ENCODE data around the gene MYB.

The MYB gene

DNA sequence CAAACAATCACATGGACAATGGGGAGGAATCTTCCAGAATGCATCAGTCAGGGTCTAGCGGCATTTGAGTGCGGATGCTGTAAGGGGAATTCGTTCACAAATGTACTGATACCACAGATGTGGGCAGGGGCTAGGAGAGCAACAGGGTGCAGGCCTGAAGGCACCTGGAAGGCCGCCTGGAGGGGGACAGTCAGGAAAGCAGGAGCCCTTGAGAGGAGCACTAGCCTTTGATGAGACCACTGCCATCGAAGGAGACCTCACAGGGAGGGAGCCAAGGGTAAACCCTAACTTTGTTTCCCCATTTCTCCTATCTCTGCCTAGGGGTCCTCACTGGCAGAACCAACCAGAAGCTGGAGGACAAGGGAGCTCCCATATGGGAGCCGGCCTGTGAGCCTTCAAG lies 38.2 kb downstream of the MYB start:
- no peak for DNase-seq (ENCODE audit: low read depth in 1 of 2, low spot score in 1 of 2)

DNA sequence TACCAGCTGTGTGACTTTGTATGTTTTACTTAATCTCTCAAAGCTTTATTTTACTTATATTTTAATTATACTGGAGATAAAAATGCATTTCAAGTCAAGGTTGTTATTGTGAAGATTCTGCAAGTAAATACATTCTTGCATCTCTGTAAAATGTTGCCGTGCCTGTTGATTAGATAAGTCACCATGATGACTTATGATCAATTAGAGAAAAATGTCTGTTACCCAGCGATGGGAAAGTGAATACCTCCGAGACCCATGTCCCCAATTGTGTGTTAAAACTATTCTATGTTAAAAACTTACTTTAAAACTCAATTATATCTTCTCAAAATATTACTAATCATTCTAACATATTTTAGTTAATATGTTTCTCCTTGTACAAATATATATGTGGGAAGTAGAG lies 39.9 kb downstream of the MYB start:
- DNase-seq (ENCODE audit: low read depth in 1 of 2, low spot score in 1 of 2), result no peak

DNA sequence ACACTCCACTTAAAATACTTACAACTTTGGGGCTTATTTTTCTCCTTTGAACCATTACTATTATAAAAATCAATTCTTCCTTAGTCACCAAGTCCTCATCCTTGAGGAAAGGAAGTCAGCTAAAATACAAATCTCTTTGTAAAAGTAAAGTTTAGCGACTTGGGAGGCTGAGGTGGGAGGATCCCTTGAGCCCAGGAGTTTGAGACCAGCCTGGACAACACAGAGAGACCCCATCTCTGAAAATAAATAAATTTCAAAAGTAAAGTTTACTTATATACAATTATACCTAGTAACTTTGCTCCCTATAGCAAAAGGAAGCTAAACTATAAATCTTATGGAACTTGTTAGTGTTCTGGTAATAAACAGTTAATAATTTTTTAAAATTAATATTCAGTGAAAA lies 40.4 kb downstream of the MYB start:
- no peak for DNase-seq (ENCODE audit: low read depth in 1 of 2, low spot score in 1 of 2)

DNA sequence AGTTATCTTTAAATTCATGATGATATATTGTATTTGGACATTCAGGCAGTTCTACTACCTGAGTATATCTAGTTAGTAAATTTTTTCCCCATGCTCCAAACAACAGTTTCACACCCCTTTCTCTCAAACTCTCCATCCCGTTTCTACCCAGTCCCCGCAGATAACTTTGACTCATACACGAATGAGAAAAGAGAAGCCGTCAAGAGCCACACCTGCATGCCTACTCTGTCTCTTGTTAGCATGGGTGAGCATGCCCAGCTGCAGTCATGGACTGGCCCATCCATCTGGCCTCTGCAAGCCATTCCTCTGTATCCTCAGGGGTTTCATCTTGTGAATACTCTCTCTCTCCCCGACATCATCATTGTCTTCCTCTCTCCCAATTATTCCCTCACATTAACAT lies 41.5 kb downstream of the MYB start:
- DNase-seq (ENCODE audit: low read depth in 1 of 2, low spot score in 1 of 2), result no peak

DNA sequence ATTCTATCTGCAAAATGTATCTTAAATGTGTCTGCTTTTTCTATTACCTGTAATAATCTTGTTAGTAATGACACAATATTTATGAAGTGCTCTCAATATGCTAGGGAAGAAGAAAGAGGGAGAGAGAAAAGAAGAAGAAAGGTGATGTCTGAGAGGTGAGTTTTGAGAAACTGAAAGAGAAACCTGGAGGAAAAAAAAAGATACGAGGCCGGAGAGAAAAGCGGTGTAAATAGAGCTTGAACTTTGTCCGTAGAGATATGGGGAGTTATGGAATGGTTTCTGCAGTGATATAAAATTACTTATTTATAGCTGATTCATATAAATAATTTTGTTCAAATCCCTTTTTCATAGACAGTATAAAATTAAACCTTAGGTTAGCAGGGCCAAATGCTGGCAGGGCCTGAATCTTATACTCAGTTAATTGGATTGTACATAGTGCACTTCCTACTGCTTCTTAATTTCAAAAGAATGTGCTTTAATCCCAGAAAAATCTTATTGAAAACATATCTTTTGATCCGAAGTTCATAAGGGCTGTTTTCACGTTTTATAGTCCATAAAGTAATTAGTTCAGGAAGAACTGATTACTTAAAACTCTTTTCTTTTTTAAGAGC lies 43.0 kb downstream of the MYB start:
- DNase-seq (ENCODE audit: low read depth in 1 of 2, low spot score in 1 of 2), result no peak

DNA sequence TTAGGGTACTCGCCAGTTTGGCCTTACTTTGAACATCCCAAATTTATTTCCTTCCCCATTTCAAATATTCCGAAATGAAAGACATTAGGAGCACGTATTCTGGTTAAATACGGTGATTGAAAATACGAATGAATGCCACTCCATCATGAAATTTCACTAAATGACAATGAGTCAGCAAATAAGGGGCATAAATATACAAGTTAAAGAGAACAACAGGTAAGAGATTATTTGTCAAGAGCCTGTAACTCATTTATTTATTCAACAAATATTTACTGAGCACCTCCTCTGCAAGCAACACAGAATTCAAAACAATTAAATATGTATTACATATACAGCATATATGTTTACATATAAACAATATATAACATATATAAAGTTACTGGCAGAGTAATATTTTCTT lies 44.8 kb downstream of the MYB start:
- no peak for DNase-seq (ENCODE audit: low read depth in 1 of 2, low spot score in 1 of 2)

DNA sequence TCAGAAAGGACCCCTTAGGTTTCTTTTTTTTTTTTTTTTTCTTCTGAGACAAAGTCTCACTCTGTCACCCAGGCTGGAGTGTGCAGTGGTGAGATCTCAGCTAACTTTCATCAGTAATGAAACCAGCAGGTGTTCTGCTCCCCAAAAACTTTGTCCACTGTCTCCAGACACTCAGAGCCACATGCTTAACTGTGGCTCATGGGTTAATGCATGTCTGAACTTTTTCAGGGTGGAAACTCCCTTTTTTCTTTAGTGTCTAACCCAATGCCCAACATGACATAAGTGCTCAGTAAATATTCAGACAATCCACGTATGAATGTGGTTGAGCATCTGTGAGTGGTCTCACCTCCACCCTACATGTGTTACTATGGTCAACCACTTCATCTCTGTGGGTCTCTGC lies 45.4 kb downstream of the MYB start:
- DNase-seq (ENCODE audit: low read depth in 1 of 2, low spot score in 1 of 2), result no peak

DNA sequence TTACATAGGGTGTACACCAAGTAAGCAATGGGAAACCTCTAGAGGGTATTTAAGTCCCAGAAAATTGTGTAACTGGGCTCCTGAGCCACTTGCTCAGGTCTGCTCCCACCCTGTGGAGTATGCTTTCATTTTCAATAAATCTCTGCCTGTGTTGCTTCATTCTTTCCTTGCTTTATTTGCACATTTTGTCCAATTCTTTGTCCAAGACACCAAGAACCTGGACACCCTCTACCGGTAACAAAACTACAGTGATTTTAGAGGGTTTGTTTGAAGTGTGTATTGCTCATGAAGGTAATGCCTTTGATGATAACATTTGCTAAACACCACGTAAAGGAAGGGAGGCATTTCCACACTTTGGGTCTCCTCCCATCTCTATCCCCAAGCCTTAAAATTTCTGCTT lies 46.2 kb downstream of the MYB start:
- DNase-seq (ENCODE audit: low read depth in 1 of 2, low spot score in 1 of 2), result no peak

DNA sequence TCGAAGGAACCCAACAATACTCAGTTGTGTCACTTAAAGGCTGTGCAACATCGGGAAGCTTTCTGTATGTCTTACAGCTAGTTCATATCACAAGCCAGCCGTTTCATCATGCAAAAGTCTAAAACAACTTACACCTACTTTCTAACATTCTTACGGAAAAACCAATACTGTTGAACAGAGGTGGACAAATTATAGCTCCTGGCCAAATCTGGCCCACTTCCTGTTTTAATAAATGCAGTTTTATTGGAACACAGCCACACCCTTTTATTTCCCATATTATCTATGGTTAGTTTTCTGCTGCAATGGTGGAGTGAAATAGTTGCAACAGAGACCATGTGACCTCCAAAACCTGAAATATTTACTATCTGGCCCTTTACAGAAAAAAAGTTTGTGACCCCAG lies 46.6 kb downstream of the MYB start:
- no peak for DNase-seq (ENCODE audit: low read depth in 1 of 2, low spot score in 1 of 2)

DNA sequence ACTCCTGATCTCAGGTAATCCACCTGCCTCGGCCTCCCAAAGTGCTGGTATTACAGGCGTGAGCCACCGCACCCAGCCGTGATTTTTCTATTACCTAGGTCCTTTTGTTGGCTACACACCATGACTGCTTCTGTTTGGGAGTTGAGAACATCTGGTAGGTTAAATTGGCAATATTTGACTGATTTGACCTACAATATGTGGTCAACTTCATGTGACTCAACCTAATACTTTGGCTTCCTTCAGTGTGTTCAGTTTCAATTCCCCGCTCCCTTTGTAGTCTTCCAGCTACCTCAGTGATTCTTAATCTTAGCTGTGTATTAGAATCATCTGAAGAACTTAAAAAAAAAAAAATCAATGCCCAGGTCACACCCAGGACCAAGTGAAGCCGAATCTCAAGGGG lies 47.4 kb downstream of the MYB start:
- no peak for DNase-seq (ENCODE audit: low read depth in 1 of 2, low spot score in 1 of 2)

DNA sequence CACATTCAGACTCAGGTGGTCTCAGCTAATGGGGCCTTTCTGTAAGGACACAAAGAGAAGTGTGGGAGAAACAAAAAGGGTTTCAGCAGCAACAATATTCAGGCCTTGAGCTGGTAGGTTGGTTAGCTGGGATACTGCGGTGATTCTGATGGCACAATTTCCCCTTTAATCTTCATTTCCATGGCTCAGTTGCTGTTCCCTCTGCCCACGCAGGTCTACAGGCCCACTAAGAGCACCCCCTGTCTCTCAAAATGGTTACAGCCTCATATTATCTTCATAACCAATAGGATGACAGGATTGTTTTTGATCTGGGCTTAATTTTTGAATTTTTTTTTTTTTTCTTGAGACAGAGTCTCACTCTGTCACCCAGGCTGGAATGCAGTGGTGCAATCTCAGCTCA lies 48.9 kb downstream of the MYB start:
- DNase-seq (ENCODE audit: low read depth in 1 of 2, low spot score in 1 of 2), result no peak

DNA sequence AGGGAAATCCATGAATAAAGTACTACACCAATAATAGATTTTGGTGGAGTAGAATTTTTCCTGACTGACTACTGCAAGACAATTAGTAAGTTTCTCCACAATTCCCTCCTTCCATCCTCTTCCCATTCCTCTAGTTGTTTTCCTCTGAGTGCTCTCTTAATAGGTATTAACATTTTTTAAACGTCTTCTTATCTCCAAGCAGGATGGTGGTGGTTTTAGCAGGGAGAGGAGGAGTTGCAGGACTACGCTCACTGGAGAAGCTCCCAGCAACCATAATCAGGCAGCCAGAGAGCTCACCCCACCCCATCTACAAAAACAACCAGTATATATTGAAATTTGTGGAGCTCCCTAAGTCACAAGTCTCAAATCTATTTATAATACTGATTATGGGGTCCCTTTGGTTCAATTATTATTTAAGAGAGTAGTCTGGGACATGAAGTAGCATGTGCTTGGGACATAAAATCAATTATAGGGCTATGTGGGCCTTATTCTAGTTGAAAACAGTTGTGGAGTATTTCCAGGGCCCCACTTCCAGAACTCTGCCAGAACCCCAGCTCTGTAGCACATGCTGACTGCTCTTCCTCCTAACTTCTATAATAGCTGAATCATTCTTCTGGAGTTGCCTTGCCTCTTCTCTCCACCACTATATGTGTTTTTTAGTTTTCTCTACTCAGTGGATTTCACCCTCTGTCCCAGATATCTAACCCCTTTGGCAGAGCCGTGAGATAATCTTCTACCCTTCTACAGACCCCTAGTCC lies 49.8 kb downstream of the MYB start:
- DNase-seq (ENCODE audit: low read depth in 1 of 2, low spot score in 1 of 2), result no peak

DNA sequence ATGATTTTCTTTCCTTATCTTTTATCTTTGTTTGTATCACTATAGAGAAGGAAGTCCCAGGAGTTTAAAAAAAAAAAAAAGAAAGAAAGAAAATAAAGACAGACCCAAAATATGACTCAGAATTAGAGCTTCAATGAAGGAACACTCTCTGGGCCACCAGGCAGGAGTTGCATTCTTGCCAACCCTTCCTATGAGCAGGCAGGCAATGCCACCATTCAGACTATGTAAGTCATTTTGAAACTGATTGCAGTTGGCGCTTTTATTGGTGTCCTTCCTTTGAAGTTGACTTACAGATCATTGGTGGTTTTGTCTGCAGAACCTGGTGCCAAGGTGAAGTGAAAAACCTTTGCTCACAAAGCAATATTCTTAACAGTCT lies 50.3 kb downstream of the MYB start:
- DNase-seq (ENCODE audit: low read depth in 1 of 2, low spot score in 1 of 2), result no peak

DNA sequence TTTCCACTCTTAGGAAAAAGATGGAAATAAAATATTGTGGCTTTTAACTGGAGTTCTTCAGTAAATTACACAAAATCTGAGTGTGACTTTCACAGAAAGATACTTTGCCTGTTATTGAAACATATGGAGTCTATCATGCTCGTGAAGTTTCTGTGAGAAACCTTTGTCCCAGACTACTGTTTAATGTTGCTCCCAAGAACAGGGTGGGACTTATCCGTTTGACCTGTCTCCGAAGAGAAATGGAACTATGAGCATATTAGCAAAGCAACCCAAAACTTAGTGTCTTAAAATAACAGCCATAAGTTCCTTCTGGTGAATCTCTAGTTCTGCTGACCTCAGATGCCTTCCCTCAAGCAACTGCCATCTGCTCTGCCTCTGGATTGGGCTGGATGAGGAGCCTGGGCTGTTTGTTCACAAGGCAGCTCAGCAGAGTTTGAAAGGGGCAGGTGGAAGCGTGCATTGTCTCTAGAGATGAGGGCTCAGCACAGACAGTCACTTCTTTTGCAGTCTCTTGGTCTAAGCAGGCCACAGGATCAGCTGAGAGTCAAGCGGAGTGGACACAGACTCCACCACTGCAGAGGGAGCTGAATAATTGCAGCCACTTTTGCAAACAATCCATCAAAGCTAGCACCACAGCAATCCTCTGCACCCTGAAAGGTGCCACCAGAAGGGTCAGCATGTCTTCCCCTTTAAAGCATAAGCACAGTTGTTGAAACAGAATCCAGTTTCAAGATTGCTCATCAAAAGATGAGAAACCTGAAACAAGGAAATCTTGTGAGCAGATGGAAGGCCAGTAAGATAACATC lies 52.8 kb downstream of the MYB start:
- no peak for DNase-seq (ENCODE audit: low read depth in 1 of 2, low spot score in 1 of 2)

DNA sequence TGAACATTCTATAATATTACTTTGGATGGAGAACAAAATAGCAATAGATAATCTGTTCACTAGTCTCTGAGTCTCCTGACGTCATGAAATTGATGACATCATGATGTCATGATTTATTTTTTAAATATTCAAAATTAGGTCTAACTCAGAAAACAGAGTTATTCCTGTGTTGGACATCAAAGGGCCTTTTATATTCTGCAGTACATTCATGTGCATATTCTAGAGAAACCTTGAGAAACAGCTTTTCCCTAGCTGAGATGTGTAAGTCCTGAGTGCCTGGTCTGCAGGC lies 53.3 kb downstream of the MYB start:
- DNase-seq (ENCODE audit: low read depth in 1 of 2, low spot score in 1 of 2), result no peak

DNA sequence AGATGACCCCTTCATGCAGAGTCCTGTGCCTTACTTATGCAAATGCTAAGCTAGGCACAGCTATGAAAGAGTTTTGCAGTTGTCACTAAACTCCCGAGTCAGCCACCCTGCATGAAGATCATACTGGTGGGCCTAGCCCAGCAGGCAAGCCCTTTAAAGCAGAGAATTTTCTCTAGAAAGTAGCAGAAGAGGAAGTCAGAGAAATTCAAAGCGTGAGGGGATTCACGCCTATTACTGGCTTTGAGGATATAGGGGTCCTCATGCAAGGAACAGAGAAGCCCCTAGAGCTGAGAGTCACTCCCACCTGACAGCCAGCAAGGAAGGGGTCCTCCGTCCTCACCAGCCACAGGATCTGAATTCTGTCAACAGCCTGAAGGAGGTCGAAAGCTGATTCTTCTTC lies 54.6 kb downstream of the MYB start:
- no peak for DNase-seq (ENCODE audit: low read depth in 1 of 2, low spot score in 1 of 2)

DNA sequence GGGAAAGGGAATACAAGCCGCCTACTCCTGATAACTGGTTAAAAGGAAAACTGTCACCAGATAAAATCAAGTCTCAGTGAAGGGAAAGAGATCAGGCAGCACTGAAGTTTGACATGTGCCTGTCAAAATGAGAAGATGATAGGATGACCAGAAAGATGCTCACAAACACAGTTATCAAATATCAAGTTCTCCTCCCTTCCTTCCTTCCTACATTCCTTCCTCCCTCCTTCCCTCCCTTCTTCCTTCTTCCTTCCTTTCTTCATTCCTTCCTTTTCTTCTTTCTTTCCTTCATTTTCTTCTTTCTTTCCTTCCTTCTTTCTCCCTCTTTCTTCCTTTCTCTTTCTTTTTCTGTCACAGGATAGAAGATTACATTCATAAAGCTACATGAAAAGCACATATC lies 55.2 kb downstream of the MYB start:
- DNase-seq (ENCODE audit: low read depth in 1 of 2, low spot score in 1 of 2), result no peak

DNA sequence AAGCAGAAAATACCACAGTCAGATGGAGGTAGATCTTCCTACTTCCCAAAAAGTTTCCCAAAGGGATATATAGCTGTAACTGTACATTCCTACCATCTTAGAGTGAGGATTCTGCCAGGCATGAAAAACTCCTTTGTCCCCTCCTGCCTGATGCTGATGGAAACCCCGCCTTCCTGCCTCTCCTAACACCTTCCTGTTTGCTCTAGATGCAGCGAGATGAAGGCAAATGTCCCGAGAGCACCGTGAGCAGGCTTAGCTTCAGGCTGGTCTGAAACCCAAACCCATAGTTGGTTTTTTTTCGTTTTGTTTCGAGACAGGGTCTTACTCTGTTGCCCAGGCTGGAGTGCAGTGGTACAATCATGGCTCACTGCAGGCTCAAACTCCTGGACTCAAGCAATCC lies 55.6 kb downstream of the MYB start:
- DNase-seq (ENCODE audit: low read depth in 1 of 2, low spot score in 1 of 2), result no peak

DNA sequence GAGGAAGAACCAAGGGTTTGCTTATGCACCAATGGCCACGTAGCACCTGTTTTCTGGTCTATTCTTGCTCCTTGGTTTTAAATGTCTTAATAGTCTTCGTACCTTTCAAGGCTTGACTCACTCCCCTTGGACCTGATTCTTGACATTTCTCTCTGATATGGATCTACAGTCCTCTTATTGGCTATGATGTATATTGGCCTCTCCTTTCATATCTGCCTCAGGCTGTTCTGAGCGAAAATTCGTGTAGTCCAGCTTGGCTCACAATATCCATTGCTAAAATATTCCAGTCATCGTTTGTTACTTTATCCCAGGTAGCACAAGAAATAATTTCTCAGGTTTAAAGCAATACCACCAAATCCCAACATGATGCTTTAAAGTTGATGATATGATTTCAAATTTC lies 59.6 kb downstream of the MYB start:
- no peak for DNase-seq (ENCODE audit: low read depth in 1 of 2, low spot score in 1 of 2)

DNA sequence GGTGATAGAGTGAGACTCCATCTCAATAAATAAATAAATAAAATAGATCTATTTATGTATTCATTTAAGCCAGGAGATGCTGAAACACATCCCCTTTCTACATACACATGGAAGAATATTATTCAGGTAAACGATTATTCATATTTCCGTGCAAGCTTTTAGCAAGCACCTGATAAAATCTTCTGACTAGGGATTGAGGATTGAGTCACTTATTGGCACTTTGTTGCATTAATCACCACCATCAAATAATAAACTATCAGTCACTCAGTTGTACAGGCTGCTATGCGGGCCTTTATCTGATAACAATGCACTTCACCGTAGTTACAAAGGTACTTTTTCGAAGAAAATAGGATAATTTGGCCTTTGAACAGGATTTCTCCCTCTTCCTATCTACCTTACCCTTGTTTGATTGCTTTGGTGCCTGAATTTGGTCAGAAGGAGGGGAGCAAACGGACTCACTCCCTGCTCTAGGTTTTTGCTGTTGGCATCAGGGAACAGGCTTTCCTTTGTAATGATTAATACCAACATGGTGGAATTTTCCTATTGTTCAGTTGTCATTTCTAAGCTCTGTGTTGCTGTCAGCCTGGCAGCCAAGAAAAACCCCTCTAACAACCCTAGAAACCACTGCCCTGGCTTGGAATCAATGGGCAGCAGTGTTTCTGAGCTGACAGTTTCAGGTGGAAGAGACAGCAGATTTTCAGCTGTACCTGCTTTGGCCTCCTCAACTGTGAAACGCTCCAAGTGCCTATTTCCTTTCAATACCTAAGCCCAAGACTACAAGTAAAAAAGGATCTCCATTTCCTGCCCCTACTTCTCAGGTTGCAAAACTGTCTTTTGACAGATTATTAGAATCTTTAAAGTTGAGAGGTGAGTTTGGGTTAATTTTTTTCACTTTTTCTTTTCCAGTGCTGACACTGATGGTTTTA lies 63.0 kb downstream of the MYB start:
- no peak for DNase-seq (ENCODE audit: low read depth in 1 of 2, low spot score in 1 of 2)

DNA sequence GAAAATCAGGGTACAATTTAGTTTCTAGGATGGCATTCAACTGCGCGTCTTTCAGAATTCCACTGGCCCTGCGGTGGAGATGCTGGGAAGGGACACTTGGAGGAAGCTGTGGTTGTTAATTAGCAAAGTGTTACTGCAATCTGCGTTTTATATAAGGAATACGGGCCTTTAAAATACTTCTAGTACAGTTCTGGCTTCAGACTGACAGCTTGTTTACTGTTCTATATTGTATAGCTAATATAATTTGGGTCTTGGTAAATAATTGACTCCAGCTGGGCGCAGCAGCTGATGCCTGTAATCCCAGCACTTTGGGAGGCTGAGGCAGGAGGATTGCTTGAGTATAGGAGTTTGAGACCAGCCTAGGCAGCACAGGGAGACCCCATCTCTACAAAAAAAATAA lies 63.7 kb downstream of the MYB start:
- no peak for DNase-seq (ENCODE audit: low read depth in 1 of 2, low spot score in 1 of 2)

Data from activated CD4-positive, alpha-beta T cell treated with anti-CD3 and anti-CD28 coated beads, Interleukin-2, amount 50 U/mL, for 24 hours (primary cell).